LNCaP clone FGC (cell line): ENCODE results near the gene TBC1D14.

Source experiments
- DNase-seq: peaks from one replicate; pipeline ENCODE4 v3.0.0-alpha.2; 2011; ENCODE audit warnings: low read depth
- H3K4me3 ChIP-seq: 2 replicates; pipeline ENCODE4 v1.5.1; 2011; ENCODE audit warnings: mild to moderate bottlenecking, low read depth, low read length, control low read depth
- TF ChIP-seq, protein P1 (sequence below): IDR thresholded peaks from 2 replicates; pipeline ENCODE4 v1.5.1; 2012; ENCODE audit warnings: mild to moderate bottlenecking; ENCODE audit not compliant: control insufficient read depth, insufficient read depth; ENCODE audit errors: extremely low read depth

Gene TBC1D14

DNA sequence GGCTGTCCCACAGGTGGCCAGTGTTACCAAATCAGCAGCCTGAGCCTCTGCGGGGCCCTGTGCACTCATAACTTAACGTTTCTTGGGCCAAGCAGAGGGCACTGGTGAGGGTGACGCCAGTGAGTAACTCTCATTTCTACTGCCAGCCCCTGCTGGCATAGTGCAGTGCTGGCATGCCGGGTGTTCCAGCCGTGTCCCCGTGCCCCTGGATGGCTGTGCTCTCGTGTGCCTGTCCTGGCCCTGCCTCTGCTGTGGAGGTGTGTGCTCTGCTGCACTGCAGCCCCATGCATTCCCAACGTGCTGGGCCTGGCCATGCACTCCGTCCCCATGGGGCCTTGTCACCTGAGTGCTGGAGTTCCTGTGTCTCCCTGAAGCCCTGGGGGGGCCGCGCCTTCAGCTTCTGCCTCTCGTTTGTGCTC, 14.7 kb downstream of the TBC1D14 start:
- DNase-seq, result no peak
- TF ChIP-seq, protein P1, sequence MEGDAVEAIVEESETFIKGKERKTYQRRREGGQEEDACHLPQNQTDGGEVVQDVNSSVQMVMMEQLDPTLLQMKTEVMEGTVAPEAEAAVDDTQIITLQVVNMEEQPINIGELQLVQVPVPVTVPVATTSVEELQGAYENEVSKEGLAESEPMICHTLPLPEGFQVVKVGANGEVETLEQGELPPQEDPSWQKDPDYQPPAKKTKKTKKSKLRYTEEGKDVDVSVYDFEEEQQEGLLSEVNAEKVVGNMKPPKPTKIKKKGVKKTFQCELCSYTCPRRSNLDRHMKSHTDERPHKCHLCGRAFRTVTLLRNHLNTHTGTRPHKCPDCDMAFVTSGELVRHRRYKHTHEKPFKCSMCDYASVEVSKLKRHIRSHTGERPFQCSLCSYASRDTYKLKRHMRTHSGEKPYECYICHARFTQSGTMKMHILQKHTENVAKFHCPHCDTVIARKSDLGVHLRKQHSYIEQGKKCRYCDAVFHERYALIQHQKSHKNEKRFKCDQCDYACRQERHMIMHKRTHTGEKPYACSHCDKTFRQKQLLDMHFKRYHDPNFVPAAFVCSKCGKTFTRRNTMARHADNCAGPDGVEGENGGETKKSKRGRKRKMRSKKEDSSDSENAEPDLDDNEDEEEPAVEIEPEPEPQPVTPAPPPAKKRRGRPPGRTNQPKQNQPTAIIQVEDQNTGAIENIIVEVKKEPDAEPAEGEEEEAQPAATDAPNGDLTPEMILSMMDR, result no peak
- no peak overlapping the region for H3K4me3 ChIP-seq

DNA sequence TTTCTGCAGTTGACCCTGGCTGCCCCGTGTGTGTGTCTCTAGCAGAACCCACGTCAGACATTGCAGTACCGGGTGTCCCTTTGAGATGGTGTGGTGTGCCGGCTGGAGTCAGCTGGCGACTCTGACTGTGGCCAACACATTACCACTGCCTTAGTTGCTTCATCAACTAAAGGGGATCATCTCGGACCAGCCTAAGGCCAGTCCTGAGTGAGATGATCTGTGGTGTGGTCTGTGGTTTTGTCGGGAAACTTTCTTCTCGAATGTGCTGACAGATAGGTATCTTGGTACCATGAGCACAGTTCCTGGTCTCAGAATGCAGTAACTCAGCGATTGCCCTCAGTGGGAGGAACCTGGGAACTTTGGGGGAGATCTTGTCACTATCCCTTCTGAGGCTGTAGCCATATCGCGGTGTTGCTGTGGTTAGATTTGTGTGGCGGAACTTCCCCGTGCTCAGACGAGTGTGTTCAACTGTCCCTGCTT, 15.8 kb downstream of the TBC1D14 start:
- DNase-seq, result no peak
- no peak overlapping the region for H3K4me3 ChIP-seq
- TF ChIP-seq, protein P1, result no peak

DNA sequence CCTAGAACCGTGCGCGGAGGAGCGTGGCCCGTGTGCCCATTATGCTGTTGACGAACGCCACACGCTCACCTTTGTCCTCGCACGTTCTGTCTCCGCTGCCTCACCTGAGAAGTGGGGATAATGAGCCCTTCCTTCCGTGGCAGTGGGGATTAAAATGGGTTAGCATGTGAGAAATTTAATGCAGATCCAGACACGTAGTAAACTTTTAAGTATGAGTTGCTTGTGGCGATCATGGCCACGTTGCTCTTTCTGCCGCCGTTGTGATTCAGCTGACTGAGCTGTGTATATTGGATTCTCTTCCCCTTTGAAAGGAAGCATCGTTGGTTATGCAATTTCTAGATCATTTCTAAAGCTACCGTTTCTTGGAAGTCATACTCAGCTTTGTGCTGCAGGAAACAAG, 16.5 kb downstream of the TBC1D14 start:
- DNase-seq, result no peak
- H3K4me3 ChIP-seq, result no peak overlapping the region
- TF ChIP-seq, protein P1, result no peak

DNA sequence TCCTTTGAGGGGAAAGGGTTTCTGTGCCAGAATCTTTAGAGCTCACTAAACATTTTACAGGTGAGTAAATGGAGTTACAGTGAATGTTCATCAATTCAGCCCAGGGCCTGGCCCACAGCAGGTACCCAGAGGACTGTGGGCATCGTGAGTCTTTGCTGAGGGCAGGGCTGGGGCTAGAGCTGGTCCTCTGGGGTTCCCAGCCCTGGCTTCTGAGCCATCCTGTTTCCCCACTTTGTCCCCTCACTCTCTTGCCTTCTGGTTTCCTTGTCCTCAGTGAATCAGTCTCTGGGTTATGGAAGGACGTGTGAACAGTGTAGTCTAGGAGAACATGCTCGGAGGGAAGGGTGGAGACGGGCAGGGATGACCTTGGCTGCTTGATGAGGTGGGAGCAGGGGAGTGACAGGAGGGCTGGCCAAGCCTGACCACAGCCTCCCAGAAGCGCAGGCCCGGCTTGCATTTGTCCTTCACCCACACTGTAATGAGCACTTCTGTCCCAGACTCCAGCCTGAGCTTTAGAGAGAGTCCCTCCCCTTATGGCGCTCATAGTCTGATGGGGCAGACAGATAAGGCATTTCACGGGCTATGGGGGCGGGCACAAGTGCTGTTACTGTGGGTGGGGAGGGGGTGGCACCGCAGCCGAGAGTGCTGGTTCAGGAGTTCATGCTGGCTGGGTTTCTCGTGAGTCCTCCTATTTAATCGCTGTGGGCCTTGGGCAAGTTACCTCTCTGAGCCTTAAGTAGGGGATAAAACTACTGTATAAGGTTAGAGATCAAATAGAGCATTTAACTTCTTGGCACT, 17.3 kb downstream of the TBC1D14 start:
- peak overlapping the region; percentile 24; the same call in 1 of the 2 replicates for H3K4me3 ChIP-seq
- TF ChIP-seq, protein P1, result no peak
- peak; percentile 75 for DNase-seq

DNA sequence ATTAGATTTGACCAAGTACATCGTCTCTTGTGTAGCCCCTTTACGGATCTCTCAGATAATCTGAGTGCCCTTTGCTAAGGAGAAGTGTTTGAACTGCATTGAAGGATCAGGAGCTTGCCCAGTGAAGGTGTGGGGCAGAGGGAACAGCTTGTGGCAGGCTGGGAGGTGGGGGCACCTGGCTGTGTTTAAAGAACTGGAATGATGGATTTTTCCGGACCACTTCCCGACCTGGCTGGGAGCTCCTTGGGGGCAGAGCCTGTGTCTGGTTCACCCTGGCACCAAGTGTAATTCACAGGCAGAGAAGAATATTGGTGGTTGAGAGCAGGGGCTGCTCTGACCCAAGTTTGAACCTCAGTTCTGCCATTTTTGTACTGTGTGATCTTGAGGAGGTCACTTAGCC, 18.5 kb downstream of the TBC1D14 start:
- TF ChIP-seq, protein P1, result no peak
- no peak for DNase-seq
- no peak overlapping the region for H3K4me3 ChIP-seq

DNA sequence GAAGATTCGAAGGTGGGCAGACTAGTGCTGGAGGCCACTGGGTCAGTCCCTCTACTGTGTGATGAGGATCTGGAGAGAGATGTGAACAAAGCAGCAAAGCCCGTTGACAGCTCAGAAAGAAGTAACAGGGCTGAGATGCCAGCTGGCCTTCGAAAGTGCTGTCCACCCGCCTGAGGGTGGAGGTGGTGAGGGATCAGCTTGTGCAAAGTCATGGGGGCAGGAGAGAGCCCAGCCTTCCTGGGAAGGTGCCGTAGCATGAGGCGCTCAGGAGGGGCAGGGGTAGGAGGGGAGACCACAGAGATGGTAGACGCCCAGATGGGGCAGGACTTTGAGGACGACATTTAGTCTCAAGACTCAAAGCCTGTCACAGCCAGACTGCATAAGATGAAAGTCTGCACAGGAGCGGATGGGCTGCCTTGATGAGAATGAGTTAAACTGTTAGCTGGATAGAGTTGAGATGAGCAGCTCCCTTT, 19.7 kb downstream of the TBC1D14 start:
- TF ChIP-seq, protein P1, result no peak
- no peak for DNase-seq
- no peak overlapping the region for H3K4me3 ChIP-seq

DNA sequence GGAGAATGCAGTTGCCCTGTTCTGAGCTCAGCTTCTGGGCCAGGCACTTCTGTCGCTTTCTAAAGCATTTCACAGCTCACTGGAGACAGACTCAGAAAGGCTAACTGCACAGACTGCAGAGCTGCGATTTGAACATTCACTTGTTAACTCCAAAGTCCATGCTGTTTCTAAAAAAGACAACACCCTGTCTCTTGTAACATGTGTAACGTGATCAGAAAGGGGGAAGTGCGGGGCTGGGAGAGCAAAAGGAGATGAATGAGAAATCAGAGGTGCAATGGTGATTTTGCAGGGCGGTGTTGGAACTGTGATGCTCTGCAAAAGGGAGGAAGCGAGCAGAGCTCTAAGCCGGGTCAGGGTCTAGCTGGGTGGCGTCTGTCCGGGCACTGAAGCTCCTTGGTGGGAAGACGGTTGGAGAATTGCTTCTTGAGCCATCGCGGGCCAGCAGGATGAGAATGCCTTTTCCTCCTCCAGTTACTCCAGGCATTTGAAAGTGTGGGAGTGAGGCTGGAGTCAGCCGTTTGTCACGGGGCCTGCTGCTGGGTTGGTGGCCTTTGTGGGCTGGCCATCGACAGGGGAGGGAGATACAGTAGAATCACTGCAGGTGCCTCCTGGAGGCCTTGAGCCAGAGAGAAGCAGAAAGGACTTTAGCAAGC, 20.3 kb downstream of the TBC1D14 start:
- no peak overlapping the region for H3K4me3 ChIP-seq
- DNase-seq, result no peak
- TF ChIP-seq, protein P1, result no peak
